Endodermal cell (in vitro differentiated cells): ENCODE measurements around the gene CYP26A1. TPM values are rescaled to one million over a fixed set of nuclear protein-coding genes. Genes with fewer than 3 reads are reported as not detected.

Experiments
- DNase-seq: peaks from one replicate; pipeline ENCODE4 v3.0.0-alpha.2; 2017
- H3K27ac ChIP-seq: 2 replicates; pipeline ENCODE4 v1.5.1; 2013; ENCODE audit warnings: mild to moderate bottlenecking, low read depth, low read length, moderate library complexity
- H3K27me3 ChIP-seq: 2 replicates; pipeline ENCODE4 v1.6.1; 2013; ENCODE audit warnings: mild to moderate bottlenecking, low read length, moderate library complexity; ENCODE audit not compliant: insufficient read depth, control insufficient read depth, poor library complexity, severe bottlenecking
- H3K36me3 ChIP-seq: 2 replicates; pipeline ENCODE4 v1.7.0; 2013; ENCODE audit warnings: mild to moderate bottlenecking, low read length, moderate library complexity; ENCODE audit not compliant: control insufficient read depth, insufficient read depth
- H3K4me1 ChIP-seq: one replicate; pipeline ENCODE4 v1.7.0; 2013; ENCODE audit warnings: low read length; ENCODE audit not compliant: control insufficient read depth, insufficient read depth
- H3K4me3 ChIP-seq: 2 replicates; pipeline ENCODE4 v1.5.1; 2013; ENCODE audit warnings: mild to moderate bottlenecking, low read length, moderate library complexity
- H3K9ac ChIP-seq: 2 replicates; pipeline ENCODE4 v1.6.1; 2013; ENCODE audit warnings: mild to moderate bottlenecking, low read length, moderate library complexity; ENCODE audit not compliant: poor library complexity, severe bottlenecking; ENCODE audit errors: extremely low read depth
- H3K9me3 ChIP-seq: 2 replicates; pipeline ENCODE4 v1.6.1; 2013; ENCODE audit warnings: mild to moderate bottlenecking, low read length, moderate library complexity; ENCODE audit not compliant: control insufficient read depth
- H3K27ac Mint-ChIP-seq: 2 replicates; pipeline ENCODE4 v1.8.0; 2020; ENCODE audit warnings: mixed read lengths
- H3K27me3 Mint-ChIP-seq: 2 replicates; pipeline ENCODE4 v1.8.0; 2021; ENCODE audit warnings: mild to moderate bottlenecking, mixed read lengths; ENCODE audit not compliant: insufficient read depth
- H3K36me3 Mint-ChIP-seq: 2 replicates; pipeline ENCODE4 v1.8.0; 2020; ENCODE audit warnings: low read depth, mixed read lengths
- H3K4me1 Mint-ChIP-seq: 2 replicates; pipeline ENCODE4 v1.8.0; 2020; ENCODE audit warnings: mixed read lengths
- H3K4me3 Mint-ChIP-seq: 2 replicates; pipeline ENCODE4 v1.8.0; 2020; ENCODE audit warnings: mild to moderate bottlenecking, moderate library complexity, mixed read lengths
- H3K9me3 Mint-ChIP-seq: 2 replicates; pipeline ENCODE4 v1.8.0; 2020; ENCODE audit warnings: mild to moderate bottlenecking, mixed read lengths
- WGBS, 2 experiments: methylation state at CpG; one replicate each; pipeline versions ENCODE4 v1.1.5 to v1.1.7; 2013; ENCODE audit warnings: missing lambda C conversion rate in 2 of 2, mixed read lengths in 1 of 2; ENCODE audit not compliant: insufficient coverage in 1 of 2, insufficient read length in 1 of 2; 5-methylcytosine and 5-hydroxymethylcytosine counted together
- total RNA-seq, 2 donors: library from RNA; stranded (reverse); fragmentation: NEBNext Ultra II Directional in 1 of 2; extraction: Animal tissue kit (Norgen Biotek cat#: 25700) in 1 of 2; gene quantifications; 2 replicates in 1 of 2; 3 replicates in 1 of 2; pipeline ENCODE4 v1.2.1, GENCODE V29; 2021
- TF ChIP-seq, protein P1 (sequence below): fragments of 200-600 bp; sonication (generic); conservative IDR thresholded peaks from 2 replicates; pipeline ENCODE4 v1.5.0; 2021; ENCODE audit warnings: antibody characterized with exemption, mild to moderate bottlenecking

The CYP26A1 gene
- total RNA-seq, 2 donors from 2014 or later: 800 to 857 TPM

GRCh38 chr10:93072225-93072712 lies 1.4 kb upstream of the CYP26A1 start:
- WGBS, 2 experiments: 2% methylated on average over 19 to 27 of the region's 27 CpGs
- peaks cover 30% of the 10 kb centered on the region for H3K36me3 Mint-ChIP-seq
- peaks cover 78% of the 10 kb centered on the region for H3K27me3 Mint-ChIP-seq
- TF ChIP-seq, protein P1, sequence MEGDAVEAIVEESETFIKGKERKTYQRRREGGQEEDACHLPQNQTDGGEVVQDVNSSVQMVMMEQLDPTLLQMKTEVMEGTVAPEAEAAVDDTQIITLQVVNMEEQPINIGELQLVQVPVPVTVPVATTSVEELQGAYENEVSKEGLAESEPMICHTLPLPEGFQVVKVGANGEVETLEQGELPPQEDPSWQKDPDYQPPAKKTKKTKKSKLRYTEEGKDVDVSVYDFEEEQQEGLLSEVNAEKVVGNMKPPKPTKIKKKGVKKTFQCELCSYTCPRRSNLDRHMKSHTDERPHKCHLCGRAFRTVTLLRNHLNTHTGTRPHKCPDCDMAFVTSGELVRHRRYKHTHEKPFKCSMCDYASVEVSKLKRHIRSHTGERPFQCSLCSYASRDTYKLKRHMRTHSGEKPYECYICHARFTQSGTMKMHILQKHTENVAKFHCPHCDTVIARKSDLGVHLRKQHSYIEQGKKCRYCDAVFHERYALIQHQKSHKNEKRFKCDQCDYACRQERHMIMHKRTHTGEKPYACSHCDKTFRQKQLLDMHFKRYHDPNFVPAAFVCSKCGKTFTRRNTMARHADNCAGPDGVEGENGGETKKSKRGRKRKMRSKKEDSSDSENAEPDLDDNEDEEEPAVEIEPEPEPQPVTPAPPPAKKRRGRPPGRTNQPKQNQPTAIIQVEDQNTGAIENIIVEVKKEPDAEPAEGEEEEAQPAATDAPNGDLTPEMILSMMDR: no peak
- Histone ChIP-seq H3K36me3 (peaks cover 31% of the 10 kb centered on the region), H3K27ac (no peak overlapping the region), H3K27me3 (peaks cover 41% of the 10 kb centered on the region), H3K4me1 (peaks cover 3% of the 10 kb centered on the region), H3K9ac (peak overlapping the region; percentile 98), H3K4me3 (peak overlapping the region; percentile 93), H3K9me3 (no peaks in the 10 kb centered on the region)
- peaks cover 30% of the 10 kb centered on the region for H3K4me1 Mint-ChIP-seq
- peak; percentile 80 for DNase-seq
- H3K9me3 Mint-ChIP-seq: peaks cover 2% of the 10 kb centered on the region
- peak overlapping the region; percentile 90 for H3K27ac Mint-ChIP-seq
- peak overlapping the region; percentile 99 for H3K4me3 Mint-ChIP-seq

GRCh38 chr10:93072713-93073538 lies 767 bp upstream of the CYP26A1 start:
- peaks cover 37% of the 10 kb centered on the region for H3K36me3 ChIP-seq
- no peak overlapping the region for H3K27ac ChIP-seq
- H3K4me1 ChIP-seq: peaks cover 3% of the 10 kb centered on the region
- peaks cover 34% of the 10 kb centered on the region for H3K27me3 ChIP-seq
- peak overlapping the region; percentile 93 for H3K4me3 ChIP-seq
- Mint-ChIP-seq H3K27ac (peak overlapping the region; percentile 90), H3K4me3 (peak overlapping the region; percentile 99), H3K9me3 (peaks cover 2% of the 10 kb centered on the region), H3K36me3 (peaks cover 36% of the 10 kb centered on the region), H3K4me1 (peaks cover 29% of the 10 kb centered on the region), H3K27me3 (peaks cover 71% of the 10 kb centered on the region)
- DNase-seq: peak; percentile 76
- H3K9ac ChIP-seq: peak overlapping the region; percentile 98
- no peaks in the 10 kb centered on the region for H3K9me3 ChIP-seq
- 2 to 3% methylated on average over 28 to 34 of the region's 34 CpGs for WGBS, 2 experiments
- TF ChIP-seq, protein P1: no peak

- DNase-seq: peak; percentile 84
- WGBS, 2 experiments: 0 to 1% methylated on average over 23 to 40 of the region's 40 CpGs
- Mint-ChIP-seq H3K36me3 (peaks cover 36% of the 10 kb centered on the region), H3K27me3 (peaks cover 59% of the 10 kb centered on the region), H3K4me3 (peak overlapping the region; percentile 99), H3K4me1 (peaks cover 20% of the 10 kb centered on the region), H3K27ac (peak overlapping the region; percentile 78), H3K9me3 (peaks cover 2% of the 10 kb centered on the region)
- Histone ChIP-seq H3K9ac (peak overlapping the region; percentile 98), H3K4me1 (peaks cover 3% of the 10 kb centered on the region), H3K27ac (peak overlapping the region; percentile 18), H3K4me3 (peak overlapping the region; percentile 93), H3K9me3 (no peaks in the 10 kb centered on the region), H3K27me3 (peaks cover 22% of the 10 kb centered on the region), H3K36me3 (peaks cover 43% of the 10 kb centered on the region)
- TF ChIP-seq, protein P1: no peak
Measured at GRCh38 chr10:93074147-93074596, 479 bp downstream of the CYP26A1 start.
